SK-N-SH treated with all-trans-retinoic acid at 6 μM for 48 hours (cell line): ENCODE data around the gene SEZ6L2.

Source experiments
- ATAC-seq: fragments of 200-7000 bp; cut with Tn5 transposase; 3 replicates; pipeline ENCODE4 v1.9.1; 2020; ENCODE audit warnings: mild to moderate bottlenecking, moderate library complexity
- ARNTL ChIP-seq: fragments of 450-650 bp; formaldehyde crosslinking; IDR thresholded peaks from 2 replicates; pipeline ENCODE4 v1.5.0; 2020; ENCODE audit warnings: low read depth, mild to moderate bottlenecking, moderate library complexity, borderline replicate concordance
- BACH2 ChIP-seq: fragments of 250-450 bp; sonication (Bioruptor Pico); IDR thresholded peaks from 2 replicates; pipeline ENCODE4 v1.9.0; 2021; ENCODE audit warnings: mild to moderate bottlenecking, borderline replicate concordance
- CSDC2 ChIP-seq: fragments of 250-450 bp; sonication (Bioruptor Pico); IDR thresholded peaks from 2 replicates; pipeline ENCODE4 v1.5.0; 2020; ENCODE audit warnings: mild to moderate bottlenecking, moderate library complexity
- ESRRG ChIP-seq: fragments of 250-450 bp; sonication (Bioruptor Pico); IDR thresholded peaks from 2 replicates; pipeline ENCODE4 v1.6.1; 2021; ENCODE audit warnings: mild to moderate bottlenecking
- GLIS3 ChIP-seq: fragments of 250-450 bp; sonication (Bioruptor Pico); IDR thresholded peaks from 2 replicates; pipeline ENCODE4 v1.5.0; 2020; ENCODE audit warnings: mild to moderate bottlenecking, moderate library complexity
- ISL1 ChIP-seq: fragments of 250-450 bp; sonication (Bioruptor Pico); IDR thresholded peaks from 2 replicates; pipeline ENCODE4 v2.1.2; 2022; ENCODE audit warnings: mild to moderate bottlenecking, moderate library complexity
- OSR1 ChIP-seq: fragments of 250-450 bp; sonication (Bioruptor Pico); IDR thresholded peaks from 2 replicates; pipeline ENCODE4 v1.8.0; 2022; ENCODE audit warnings: moderate library complexity, mild to moderate bottlenecking, inconsistent platforms
- PPARA ChIP-seq: fragments of 250-450 bp; sonication (Bioruptor Pico); IDR thresholded peaks from 2 replicates; pipeline ENCODE4 v1.5.0; 2020; ENCODE audit warnings: mild to moderate bottlenecking, borderline replicate concordance
- RARB ChIP-seq: fragments of 250-450 bp; sonication (Bioruptor Pico); IDR thresholded peaks from 2 replicates; pipeline ENCODE4 v1.8.0; 2021; ENCODE audit warnings: mild to moderate bottlenecking, moderate library complexity
- SNAI2 ChIP-seq: fragments of 250-450 bp; sonication (Bioruptor Pico); IDR thresholded peaks from 2 replicates; pipeline ENCODE4 v1.5.0; 2020; ENCODE audit warnings: mild to moderate bottlenecking, moderate library complexity
- TCF4 ChIP-seq: fragments of 250-450 bp; sonication (Bioruptor Pico); IDR thresholded peaks from 2 replicates; pipeline ENCODE4 v1.8.0; 2021; ENCODE audit warnings: mild to moderate bottlenecking, moderate library complexity, borderline replicate concordance
- TOX ChIP-seq: fragments of 250-450 bp; sonication (Bioruptor Pico); IDR thresholded peaks from 2 replicates; pipeline ENCODE4 v1.8.0; 2021; ENCODE audit warnings: mild to moderate bottlenecking, moderate library complexity, borderline replicate concordance
- ZC3H10 ChIP-seq: fragments of 250-450 bp; sonication (Bioruptor Pico); IDR thresholded peaks from 2 replicates; pipeline ENCODE4 v1.5.1; 2021; ENCODE audit warnings: mild to moderate bottlenecking, moderate library complexity
- ZFP3 ChIP-seq: fragments of 250-450 bp; sonication (Bioruptor Pico); IDR thresholded peaks from 2 replicates; pipeline ENCODE4 v1.5.0; 2020; ENCODE audit warnings: mild to moderate bottlenecking, moderate library complexity
- ZFP30 ChIP-seq: fragments of 450-650 bp; formaldehyde crosslinking; IDR thresholded peaks from 2 replicates; pipeline ENCODE4 v1.5.0; 2022; ENCODE audit warnings: mild to moderate bottlenecking, moderate library complexity
- ZNF565 ChIP-seq: fragments of 450-650 bp; formaldehyde crosslinking; conservative IDR thresholded peaks from 2 replicates; pipeline ENCODE4 v1.5.0; 2020; ENCODE audit warnings: low read depth, mild to moderate bottlenecking, moderate library complexity
- ZNF70 ChIP-seq: fragments of 450-650 bp; formaldehyde crosslinking; IDR thresholded peaks from 2 replicates; pipeline ENCODE4 v1.5.0; 2020; ENCODE audit warnings: mild to moderate bottlenecking, moderate library complexity
- ZNF8 ChIP-seq: fragments of 450-650 bp; formaldehyde crosslinking; IDR thresholded peaks from 2 replicates; pipeline ENCODE4 v1.5.0; 2020; ENCODE audit warnings: mild to moderate bottlenecking, moderate library complexity
- TF ChIP-seq, protein P1 (sequence below): fragments of 250-450 bp; sonication (Bioruptor Pico); IDR thresholded peaks from 2 replicates; pipeline ENCODE4 v1.8.0; 2020; ENCODE audit warnings: mild to moderate bottlenecking, moderate library complexity, borderline replicate concordance
- TF ChIP-seq, protein P2 (sequence below): fragments of 250-450 bp; sonication (Bioruptor Pico); IDR thresholded peaks from 2 replicates; pipeline ENCODE4 v1.8.0; 2021; ENCODE audit warnings: low read depth, mild to moderate bottlenecking, moderate library complexity, borderline replicate concordance
- TF ChIP-seq, protein P3 (sequence below): fragments of 250-450 bp; sonication (Bioruptor Pico); IDR thresholded peaks from 2 replicates; pipeline ENCODE4 v1.5.1; 2021; ENCODE audit warnings: mild to moderate bottlenecking, moderate library complexity
- TF ChIP-seq, protein P4 (sequence below): fragments of 250-450 bp; sonication (Bioruptor Pico); IDR thresholded peaks from 2 replicates; pipeline ENCODE4 v1.5.0; 2020; ENCODE audit warnings: mild to moderate bottlenecking, moderate library complexity

SEZ6L2 gene

DNA sequence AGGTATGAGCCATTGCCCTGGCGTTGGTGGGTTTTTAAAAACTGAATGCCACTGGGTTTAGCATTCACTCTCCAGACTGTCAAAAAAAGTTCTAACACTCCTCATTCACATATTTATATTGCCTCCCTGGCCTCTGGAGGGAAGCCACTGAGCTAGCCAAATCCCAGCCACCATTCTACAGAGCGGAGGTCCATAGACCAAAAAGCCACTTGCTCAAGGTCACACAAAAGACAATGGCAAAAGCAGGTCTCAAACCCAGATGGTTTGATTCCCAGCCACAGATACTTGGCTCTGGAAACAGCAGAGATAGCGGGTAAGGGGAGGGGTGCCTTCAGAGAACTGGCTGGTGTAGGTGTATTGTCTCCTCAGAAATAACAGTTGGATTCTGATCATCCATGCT is 18.3 kb downstream of the SEZ6L2 start:
- TF ChIP-seq ZNF70 = no peak
- no peak for TF ChIP-seq RARB
- TF ChIP-seq BACH2 = no peak
- no peak for TF ChIP-seq PPARA (CRISPR knock-in tag)
- no peak for TF ChIP-seq ZFP30 (CRISPR knock-in tag)
- no peak for TF ChIP-seq ARNTL (CRISPR knock-in tag)
- TF ChIP-seq, protein P1, sequence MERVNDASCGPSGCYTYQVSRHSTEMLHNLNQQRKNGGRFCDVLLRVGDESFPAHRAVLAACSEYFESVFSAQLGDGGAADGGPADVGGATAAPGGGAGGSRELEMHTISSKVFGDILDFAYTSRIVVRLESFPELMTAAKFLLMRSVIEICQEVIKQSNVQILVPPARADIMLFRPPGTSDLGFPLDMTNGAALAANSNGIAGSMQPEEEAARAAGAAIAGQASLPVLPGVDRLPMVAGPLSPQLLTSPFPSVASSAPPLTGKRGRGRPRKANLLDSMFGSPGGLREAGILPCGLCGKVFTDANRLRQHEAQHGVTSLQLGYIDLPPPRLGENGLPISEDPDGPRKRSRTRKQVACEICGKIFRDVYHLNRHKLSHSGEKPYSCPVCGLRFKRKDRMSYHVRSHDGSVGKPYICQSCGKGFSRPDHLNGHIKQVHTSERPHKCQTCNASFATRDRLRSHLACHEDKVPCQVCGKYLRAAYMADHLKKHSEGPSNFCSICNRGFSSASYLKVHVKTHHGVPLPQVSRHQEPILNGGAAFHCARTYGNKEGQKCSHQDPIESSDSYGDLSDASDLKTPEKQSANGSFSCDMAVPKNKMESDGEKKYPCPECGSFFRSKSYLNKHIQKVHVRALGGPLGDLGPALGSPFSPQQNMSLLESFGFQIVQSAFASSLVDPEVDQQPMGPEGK = no peak
- no peak for TF ChIP-seq CSDC2
- TF ChIP-seq ESRRG (CRISPR knock-in tag) = no peak

DNA sequence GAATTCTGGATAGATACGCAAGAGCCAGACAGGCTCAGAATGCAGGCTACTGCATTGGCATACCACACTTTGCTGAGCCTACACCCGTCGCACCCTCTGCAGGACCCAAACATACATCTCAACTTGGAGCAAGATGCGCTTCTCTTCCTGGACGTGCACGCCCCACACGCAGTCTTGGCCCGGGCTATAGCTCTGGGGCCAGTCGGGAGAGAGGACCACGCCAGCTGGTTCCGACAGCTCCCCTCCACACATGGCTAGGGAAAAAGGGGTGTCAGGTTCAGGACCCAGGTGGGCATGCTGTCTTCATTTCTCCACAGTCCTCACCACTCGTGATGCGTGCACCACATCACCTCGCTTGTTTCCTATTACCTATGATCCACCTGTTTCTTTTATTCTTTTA is 21.2 kb downstream of the SEZ6L2 start:
- ATAC-seq = no peak
- TF ChIP-seq GLIS3 = no peak
- TF ChIP-seq ZNF565 (CRISPR knock-in tag) = no peak
- no peak for TF ChIP-seq TOX (CRISPR knock-in tag)
- TF ChIP-seq CSDC2 = no peak
- TF ChIP-seq, protein P2, sequence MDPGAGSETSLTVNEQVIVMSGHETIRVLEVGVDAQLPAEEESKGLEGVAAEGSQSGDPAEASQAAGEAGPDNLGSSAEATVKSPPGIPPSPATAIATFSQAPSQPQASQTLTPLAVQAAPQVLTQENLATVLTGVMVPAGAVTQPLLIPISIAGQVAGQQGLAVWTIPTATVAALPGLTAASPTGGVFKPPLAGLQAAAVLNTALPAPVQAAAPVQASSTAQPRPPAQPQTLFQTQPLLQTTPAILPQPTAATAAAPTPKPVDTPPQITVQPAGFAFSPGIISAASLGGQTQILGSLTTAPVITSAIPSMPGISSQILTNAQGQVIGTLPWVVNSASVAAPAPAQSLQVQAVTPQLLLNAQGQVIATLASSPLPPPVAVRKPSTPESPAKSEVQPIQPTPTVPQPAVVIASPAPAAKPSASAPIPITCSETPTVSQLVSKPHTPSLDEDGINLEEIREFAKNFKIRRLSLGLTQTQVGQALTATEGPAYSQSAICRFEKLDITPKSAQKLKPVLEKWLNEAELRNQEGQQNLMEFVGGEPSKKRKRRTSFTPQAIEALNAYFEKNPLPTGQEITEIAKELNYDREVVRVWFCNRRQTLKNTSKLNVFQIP (CRISPR knock-in tag) = no peak
- TF ChIP-seq OSR1 (CRISPR knock-in tag) = no peak
- no peak for TF ChIP-seq ZFP30 (CRISPR knock-in tag)
- no peak for TF ChIP-seq ESRRG (CRISPR knock-in tag)
- no peak for TF ChIP-seq ZC3H10 (CRISPR knock-in tag)
- TF ChIP-seq, protein P3, sequence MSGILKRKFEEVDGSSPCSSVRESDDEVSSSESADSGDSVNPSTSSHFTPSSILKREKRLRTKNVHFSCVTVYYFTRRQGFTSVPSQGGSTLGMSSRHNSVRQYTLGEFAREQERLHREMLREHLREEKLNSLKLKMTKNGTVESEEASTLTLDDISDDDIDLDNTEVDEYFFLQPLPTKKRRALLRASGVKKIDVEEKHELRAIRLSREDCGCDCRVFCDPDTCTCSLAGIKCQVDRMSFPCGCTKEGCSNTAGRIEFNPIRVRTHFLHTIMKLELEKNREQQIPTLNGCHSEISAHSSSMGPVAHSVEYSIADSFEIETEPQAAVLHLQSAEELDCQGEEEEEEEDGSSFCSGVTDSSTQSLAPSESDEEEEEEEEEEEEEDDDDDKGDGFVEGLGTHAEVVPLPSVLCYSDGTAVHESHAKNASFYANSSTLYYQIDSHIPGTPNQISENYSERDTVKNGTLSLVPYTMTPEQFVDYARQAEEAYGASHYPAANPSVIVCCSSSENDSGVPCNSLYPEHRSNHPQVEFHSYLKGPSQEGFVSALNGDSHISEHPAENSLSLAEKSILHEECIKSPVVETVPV (CRISPR knock-in tag) = no peak
- TF ChIP-seq, protein P1 = no peak
- no peak for TF ChIP-seq RARB
- no peak for TF ChIP-seq TCF4 (CRISPR knock-in tag)
- TF ChIP-seq, all 23 proteins: peak for 0

More for the DNA sequence above, 18.3 kb downstream of the SEZ6L2 start:
- ATAC-seq = no peak

DNA sequence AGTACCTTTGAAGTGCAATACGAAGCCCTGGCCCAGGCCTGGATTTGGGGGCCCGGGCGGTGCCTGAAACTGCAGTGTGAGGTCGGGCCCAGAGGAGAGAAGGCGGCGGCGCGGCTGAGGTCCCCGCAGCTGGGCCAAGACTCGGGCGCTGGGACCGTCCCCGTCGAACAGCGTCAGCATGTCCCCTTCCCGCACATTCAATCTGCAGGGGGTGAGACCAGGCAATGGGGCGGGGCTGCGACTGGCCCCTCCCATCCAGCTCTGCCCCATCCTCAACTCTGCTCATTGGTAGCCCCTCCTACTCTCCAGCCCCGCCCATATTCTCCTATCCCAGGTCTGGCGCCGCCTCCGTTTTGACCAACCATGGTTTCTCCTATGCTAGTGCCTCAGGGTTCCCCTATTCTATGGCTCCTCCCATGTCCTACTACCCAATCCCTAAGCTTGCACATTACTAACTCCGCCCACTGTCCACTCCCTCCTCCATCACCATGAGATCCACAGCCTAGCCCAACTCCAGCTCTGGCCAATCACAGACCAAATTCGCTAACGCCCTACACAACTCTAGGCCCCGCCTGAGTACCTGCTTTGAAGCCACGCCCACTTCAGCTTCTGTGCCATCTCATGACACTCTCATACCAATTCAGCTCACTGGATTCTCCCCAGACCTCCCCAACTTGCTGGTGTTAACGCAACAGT is 21.9 kb downstream of the SEZ6L2 start:
- no peak for TF ChIP-seq ZC3H10 (CRISPR knock-in tag)
- no peak for TF ChIP-seq ZNF565 (CRISPR knock-in tag)
- TF ChIP-seq ZFP3 (CRISPR knock-in tag) = no peak
- no peak for TF ChIP-seq OSR1 (CRISPR knock-in tag)
- TF ChIP-seq GLIS3 = no peak
- TF ChIP-seq, protein P1 = no peak
- no peak for TF ChIP-seq ZNF70
- peak; percentile 65 for ATAC-seq

DNA sequence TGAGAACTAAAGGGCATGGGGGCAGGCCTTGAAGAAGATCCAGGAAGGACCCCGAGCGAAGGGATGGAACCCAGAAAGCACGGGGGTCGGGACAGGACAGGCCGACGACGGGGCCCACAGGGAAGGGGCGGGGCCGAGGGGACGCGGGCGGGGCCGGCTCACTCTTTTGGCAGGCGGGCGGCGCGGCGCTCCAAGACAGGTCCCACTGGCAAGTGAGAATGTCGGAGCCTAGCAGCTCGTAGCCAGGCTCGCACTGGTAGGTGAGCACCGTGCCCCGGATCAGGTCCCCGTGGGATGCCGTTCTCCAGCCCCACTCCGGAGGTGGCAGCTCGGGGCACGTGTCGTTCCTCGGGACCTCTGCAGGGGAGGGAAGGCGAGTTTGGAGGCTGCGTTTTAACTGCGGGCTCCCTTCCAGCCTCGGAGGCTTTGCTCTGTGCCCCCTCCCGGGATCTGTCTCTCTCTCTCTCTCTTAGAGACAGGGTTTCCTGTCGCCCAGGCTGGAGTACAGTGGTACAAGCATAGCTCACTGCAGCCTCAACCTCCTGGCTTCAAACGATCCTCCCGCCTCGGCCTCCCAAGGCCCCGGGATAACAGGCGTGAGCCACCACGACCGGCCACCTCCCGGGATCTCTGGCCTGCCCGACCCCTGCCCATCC is 22.6 kb downstream of the SEZ6L2 start:
- no peak for ATAC-seq
- TF ChIP-seq TCF4 (CRISPR knock-in tag) (no peak), ISL1 (CRISPR knock-in tag) (no peak), BACH2 (no peak), PPARA (CRISPR knock-in tag) (no peak), TOX (CRISPR knock-in tag) (no peak), ZC3H10 (CRISPR knock-in tag) (no peak), SNAI2 (CRISPR knock-in tag) (no peak), ZFP3 (CRISPR knock-in tag) (no peak), ZNF8 (CRISPR knock-in tag) (no peak)
- TF ChIP-seq, protein P4, sequence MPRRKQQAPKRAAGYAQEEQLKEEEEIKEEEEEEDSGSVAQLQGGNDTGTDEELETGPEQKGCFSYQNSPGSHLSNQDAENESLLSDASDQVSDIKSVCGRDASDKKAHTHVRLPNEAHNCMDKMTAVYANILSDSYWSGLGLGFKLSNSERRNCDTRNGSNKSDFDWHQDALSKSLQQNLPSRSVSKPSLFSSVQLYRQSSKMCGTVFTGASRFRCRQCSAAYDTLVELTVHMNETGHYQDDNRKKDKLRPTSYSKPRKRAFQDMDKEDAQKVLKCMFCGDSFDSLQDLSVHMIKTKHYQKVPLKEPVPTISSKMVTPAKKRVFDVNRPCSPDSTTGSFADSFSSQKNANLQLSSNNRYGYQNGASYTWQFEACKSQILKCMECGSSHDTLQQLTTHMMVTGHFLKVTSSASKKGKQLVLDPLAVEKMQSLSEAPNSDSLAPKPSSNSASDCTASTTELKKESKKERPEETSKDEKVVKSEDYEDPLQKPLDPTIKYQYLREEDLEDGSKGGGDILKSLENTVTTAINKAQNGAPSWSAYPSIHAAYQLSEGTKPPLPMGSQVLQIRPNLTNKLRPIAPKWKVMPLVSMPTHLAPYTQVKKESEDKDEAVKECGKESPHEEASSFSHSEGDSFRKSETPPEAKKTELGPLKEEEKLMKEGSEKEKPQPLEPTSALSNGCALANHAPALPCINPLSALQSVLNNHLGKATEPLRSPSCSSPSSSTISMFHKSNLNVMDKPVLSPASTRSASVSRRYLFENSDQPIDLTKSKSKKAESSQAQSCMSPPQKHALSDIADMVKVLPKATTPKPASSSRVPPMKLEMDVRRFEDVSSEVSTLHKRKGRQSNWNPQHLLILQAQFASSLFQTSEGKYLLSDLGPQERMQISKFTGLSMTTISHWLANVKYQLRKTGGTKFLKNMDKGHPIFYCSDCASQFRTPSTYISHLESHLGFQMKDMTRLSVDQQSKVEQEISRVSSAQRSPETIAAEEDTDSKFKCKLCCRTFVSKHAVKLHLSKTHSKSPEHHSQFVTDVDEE = no peak
- TF ChIP-seq, protein P3 (CRISPR knock-in tag) = no peak
